Chondrocyte (in vitro differentiated cells): ENCODE results near the gene E2F1. TPM values are rescaled to one million over a fixed set of nuclear protein-coding genes. Genes with fewer than 3 reads are reported as not detected.

Source experiments
- DNase-seq: peaks from one replicate; pipeline ENCODE4 v3.0.0; 2021; ENCODE audit warnings: mixed read lengths, low spot score
- H3K27ac Mint-ChIP-seq: one replicate; pipeline ENCODE4 v1.8.0; 2021; ENCODE audit warnings: mild to moderate bottlenecking, moderate library complexity, mixed read lengths; ENCODE audit not compliant: unreplicated experiment
- H3K27me3 Mint-ChIP-seq: 2 replicates; pipeline ENCODE4 v1.8.0; 2021; ENCODE audit warnings: low read depth, mixed read lengths
- H3K36me3 Mint-ChIP-seq: 2 replicates; pipeline ENCODE4 v1.8.0; 2021; ENCODE audit warnings: low read depth, mixed read lengths
- H3K4me1 Mint-ChIP-seq: 2 replicates; pipeline ENCODE4 v1.8.0; 2021; ENCODE audit warnings: low read depth, mild to moderate bottlenecking, mixed read lengths
- H3K4me3 Mint-ChIP-seq: one replicate; pipeline ENCODE4 v1.8.0; 2021; ENCODE audit warnings: mild to moderate bottlenecking, moderate library complexity, mixed read lengths; ENCODE audit not compliant: unreplicated experiment
- H3K9me3 Mint-ChIP-seq: 2 replicates; pipeline ENCODE4 v1.8.0; 2021; ENCODE audit warnings: low read depth, mixed read lengths
- CTCF ChIP-seq: fragments of 200-600 bp; sonication (generic); IDR thresholded peaks from 2 replicates; pipeline ENCODE4 v1.5.0; 2021; ENCODE audit warnings: antibody characterized with exemption, mild to moderate bottlenecking, moderate library complexity
- total RNA-seq: library from RNA; stranded (reverse); gene quantifications from 3 replicates; pipeline ENCODE4 v1.2.1, GENCODE V29; 2021

The E2F1 gene
- total RNA-seq, 1 donor from 2014 or later, result 7.6 TPM

GRCh38 chr20:33668466-33669155, 17.6 kb downstream of the E2F1 start:
- Mint-ChIP-seq H3K27ac (no peak overlapping the region), H3K9me3 (no peaks in the 10 kb centered on the region), H3K27me3 (no peaks in the 10 kb centered on the region), H3K36me3 (peaks cover 13% of the 10 kb centered on the region), H3K4me3 (no peak overlapping the region), H3K4me1 (peaks cover 54% of the 10 kb centered on the region)
- no peak for DNase-seq
- no peak for TF ChIP-seq CTCF

- DNase-seq, result no peak
- Mint-ChIP-seq H3K36me3 (peaks cover 13% of the 10 kb centered on the region), H3K4me1 (peaks cover 50% of the 10 kb centered on the region), H3K27ac (no peak overlapping the region), H3K27me3 (no peaks in the 10 kb centered on the region), H3K4me3 (peak overlapping the region; percentile 61), H3K9me3 (no peaks in the 10 kb centered on the region)
- peak; percentile 86 for TF ChIP-seq CTCF
Observed at GRCh38 chr20:33667676-33668465, 18.3 kb downstream of the E2F1 start.

- TF ChIP-seq CTCF, result no peak
- Mint-ChIP-seq H3K9me3 (no peaks in the 10 kb centered on the region), H3K27me3 (no peaks in the 10 kb centered on the region), H3K36me3 (peaks cover 13% of the 10 kb centered on the region), H3K27ac (no peak overlapping the region), H3K4me3 (peak overlapping the region; percentile 61), H3K4me1 (peaks cover 47% of the 10 kb centered on the region)
- DNase-seq, result no peak
Observed at GRCh38 chr20:33667245-33667675, 18.9 kb downstream of the E2F1 start.

GRCh38 chr20:33666293-33667244, 19.6 kb downstream of the E2F1 start, which contains the start of gene ACTL10:
ACTL10 (plus strand) TSS chr20:33666943; CDS start chr20:33667498, 555 bp downstream.
- no peaks in the 10 kb centered on the region for H3K9me3 Mint-ChIP-seq
- H3K4me1 Mint-ChIP-seq, result peaks cover 42% of the 10 kb centered on the region
- DNase-seq, result no peak
- H3K27ac Mint-ChIP-seq, result peak within 1 kb of the TSS; percentile 92
- H3K27me3 Mint-ChIP-seq, result no peaks in the 10 kb centered on the region
- H3K4me3 Mint-ChIP-seq, result peak within 1 kb of the TSS; percentile 80
- peak; percentile 34 for TF ChIP-seq CTCF
- H3K36me3 Mint-ChIP-seq, result peaks cover 11% of the 10 kb centered on the region

GRCh38 chr20:33664762-33665144, 21.4 kb downstream of the E2F1 start:
- peaks cover 34% of the 10 kb centered on the region for H3K4me1 Mint-ChIP-seq
- DNase-seq, result no peak
- no peaks in the 10 kb centered on the region for H3K9me3 Mint-ChIP-seq
- H3K36me3 Mint-ChIP-seq, result peaks cover 5% of the 10 kb centered on the region
- peak overlapping the region; percentile 83 for H3K27ac Mint-ChIP-seq
- TF ChIP-seq CTCF, result no peak
- H3K27me3 Mint-ChIP-seq, result no peaks in the 10 kb centered on the region
- peak overlapping the region; percentile 81 for H3K4me3 Mint-ChIP-seq
